GM21717 (cell line): ENCODE measurements around the gene STX10.

Experiments
- ATAC-seq: cut with Tn5 transposase; IDR thresholded peaks from one replicate; pipeline ENCODE4 v1.9.1; 2021; ENCODE audit warnings: mild to moderate bottlenecking, moderate library complexity; ENCODE audit not compliant: unreplicated experiment

The STX10 gene

DNA sequence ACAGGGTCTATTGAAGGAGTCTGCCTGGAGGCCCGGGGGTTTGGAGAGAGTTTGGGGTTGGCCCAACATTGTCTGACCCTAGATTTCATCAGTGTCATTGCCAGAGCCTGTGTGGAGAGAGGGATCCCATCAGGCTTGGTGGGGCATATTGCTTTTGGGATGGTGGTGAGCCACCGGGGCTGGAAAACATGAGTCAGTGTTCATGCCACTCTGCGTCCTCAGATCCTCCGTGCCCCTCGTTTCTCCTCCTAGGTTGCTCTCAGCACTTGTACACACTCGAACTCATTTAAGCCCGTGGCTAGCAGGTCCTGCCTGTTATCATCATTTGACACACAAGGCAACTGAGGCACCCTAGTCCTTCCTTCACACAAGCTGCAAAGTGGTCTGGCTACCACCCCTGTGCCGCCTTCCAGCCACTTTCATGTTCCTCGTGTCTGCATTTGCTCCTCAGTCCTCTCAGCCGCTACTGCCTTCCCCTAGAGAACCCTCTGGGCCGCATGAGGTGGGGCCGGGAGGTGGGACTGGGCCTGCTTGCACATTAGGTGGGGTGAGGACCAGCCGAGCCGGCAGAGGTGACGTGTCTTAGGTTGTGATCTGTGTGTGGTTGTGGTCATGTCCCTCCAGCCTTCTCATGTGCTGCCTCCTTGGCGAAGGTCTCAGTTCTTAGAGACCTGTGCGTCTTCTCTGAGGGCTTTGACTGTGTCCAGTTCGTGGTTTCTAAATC, 28.5 kb downstream of the STX10 start:
- ATAC-seq: no peak

DNA sequence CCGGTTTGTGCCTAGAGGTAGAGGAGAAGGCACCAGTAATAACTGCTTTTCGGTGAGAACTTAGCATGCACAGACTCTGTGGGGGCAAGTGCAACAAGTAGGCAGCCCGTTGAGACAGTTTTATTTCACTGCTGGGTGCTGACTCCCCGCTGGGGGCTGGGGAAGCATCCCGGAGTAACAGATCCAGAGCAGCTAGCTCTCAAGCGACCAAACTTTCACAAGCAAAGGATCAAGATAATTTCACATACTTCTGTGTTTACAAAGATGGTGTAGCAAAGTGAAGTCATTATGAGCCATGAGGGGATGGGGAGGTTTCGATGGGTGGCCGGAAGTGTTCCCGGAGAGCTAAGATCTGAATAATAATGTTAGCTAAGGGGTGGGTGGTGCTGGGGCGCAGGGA, 29.4 kb downstream of the STX10 start:
- ATAC-seq: no peak

DNA sequence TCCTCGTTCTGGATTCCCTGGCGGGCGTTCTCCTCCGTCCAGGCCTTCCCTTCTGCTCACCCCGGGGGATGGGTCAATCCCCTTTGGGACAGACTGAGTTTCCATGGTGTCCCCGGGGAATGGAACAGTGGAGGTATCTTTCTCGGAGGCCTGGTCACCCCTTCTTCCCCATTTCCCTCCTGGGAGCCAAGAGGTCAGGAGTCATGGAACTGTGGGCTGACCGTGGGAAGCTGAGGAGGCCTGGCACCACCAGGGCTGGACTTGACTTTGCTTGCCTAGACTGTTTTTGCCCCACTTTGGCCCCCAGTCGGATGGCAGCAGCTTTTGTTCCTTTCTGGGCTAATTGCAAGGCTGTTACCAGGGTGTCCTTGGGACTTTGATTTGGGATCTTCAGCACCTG, 30.1 kb downstream of the STX10 start:
- ATAC-seq: no peak

DNA sequence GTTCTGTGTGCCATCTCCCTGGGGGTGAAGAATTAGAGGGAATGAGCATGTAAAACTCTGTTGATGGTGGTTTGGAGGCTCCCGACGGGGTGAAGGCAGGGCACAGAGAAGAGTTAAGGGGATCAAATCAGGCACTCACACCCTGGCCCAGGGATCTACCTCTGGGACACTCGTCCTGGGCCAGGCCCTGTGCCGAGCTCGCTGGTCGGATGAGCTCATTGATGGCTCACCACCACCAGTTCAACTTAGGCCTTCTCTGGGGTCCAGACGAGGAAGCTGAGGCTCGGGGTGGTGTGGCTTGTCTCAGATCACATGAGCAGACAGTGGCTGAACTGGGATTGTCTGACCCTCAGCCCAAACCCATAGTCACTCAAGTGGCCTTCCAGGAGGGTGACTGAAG, 30.5 kb downstream of the STX10 start:
- no peak for ATAC-seq

DNA sequence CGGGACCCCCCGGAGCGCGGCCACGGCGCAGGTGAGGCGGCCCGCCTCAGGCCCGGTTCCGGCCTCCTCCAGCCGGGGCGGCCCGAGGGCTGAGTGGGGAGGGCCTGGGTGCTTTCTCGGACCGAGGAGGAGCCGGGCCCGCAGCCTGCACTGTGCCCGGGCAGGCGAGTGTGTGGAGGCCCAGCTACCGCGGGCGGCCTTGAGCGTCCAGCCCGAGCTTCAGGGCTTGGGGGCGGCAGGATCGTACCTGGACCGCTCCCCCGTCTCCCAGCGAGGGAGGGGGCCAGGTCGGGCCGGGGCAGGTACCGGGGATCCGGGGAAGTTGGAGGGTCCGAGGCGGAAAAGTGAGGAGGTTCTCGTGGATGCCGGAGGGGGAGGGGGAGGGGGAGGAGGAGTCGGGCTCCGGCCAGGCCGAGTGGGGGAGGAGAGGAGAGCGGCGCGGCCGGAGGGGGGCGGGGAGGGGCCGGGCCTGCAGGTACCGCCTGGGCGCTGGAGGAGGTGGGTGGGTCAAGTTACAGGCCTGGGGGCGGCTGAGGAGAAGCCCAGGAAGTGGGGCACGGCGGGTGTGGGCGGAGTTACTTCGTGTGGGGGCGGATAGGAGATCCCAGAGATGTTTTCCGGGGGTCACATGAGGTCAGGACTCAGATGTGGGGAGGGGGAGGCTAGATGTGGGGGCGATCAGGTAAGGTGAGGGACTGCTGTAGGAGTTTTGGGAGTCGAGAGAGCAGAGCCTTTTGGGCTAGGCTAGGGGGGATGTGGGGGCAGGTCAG, 31.6 kb downstream of the STX10 start:
- no peak for ATAC-seq

DNA sequence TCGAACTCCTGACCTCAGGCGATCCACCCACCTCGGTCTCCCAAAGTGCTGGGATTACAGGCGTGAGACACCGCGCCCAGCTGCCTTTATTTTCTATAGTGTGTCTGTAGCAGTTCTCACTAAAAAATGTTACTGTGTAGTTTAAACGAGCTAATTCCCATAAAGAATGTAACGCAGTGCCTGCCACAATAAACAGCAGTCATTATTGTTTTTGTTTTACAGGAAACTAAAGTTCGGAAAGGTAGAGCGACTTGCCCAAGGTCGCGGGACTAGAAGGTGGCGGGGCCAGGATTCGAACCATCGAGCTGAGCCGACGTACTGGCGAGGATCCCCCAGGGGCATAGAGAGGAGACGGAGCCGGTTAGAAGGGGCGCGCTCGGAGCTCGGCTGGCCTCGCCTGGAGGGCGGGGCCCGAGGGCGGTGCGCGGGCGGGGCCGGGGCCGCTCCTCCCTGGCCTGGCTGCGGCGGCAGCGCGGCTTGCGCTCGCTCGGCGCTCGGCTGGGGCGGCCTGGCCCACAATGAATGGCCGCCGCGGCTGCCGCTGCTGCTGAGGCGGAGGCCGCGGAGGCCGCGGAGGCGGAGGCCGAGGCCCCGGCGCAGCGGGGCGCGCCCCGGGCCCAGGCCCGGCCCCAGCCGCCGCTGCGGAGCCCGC, 32.3 kb downstream of the STX10 start, which contains the start of gene NACC1:
NACC1 (plus strand) TSS at position 493 of the 652 bp plus-strand sequence. CDS start 16,944 bp downstream, outside the sequence.
- peak; percentile 34 for ATAC-seq

DNA sequence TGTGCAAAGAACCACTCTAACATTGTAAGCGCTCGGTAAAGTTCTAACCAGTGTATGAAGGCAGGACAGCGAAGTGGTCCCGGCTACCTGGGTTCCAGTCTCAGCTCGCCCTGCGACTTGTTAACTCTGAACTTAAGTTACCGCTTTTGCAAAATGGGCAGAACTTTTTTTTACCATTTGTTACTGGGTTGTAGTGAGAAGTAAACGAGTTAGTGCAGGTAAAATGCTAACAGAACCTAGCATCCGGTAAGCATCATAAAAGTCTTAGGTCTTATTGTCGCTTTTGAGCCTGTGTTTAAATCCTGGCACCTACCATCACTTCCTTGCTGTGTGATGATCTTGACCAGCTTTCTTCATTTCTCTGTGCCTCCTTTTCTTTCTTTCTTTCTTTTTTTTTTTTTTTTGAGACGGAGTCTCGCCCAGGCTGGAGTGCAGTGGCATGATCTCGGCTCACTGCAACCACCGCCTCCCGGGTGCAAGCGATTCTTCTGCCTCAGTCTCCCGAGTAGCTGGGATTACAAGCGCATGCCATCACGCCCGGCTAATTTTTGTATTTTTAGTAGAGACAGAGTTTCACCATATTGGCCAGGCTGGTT, 32.9 kb downstream of the STX10 start:
- ATAC-seq: no peak

DNA sequence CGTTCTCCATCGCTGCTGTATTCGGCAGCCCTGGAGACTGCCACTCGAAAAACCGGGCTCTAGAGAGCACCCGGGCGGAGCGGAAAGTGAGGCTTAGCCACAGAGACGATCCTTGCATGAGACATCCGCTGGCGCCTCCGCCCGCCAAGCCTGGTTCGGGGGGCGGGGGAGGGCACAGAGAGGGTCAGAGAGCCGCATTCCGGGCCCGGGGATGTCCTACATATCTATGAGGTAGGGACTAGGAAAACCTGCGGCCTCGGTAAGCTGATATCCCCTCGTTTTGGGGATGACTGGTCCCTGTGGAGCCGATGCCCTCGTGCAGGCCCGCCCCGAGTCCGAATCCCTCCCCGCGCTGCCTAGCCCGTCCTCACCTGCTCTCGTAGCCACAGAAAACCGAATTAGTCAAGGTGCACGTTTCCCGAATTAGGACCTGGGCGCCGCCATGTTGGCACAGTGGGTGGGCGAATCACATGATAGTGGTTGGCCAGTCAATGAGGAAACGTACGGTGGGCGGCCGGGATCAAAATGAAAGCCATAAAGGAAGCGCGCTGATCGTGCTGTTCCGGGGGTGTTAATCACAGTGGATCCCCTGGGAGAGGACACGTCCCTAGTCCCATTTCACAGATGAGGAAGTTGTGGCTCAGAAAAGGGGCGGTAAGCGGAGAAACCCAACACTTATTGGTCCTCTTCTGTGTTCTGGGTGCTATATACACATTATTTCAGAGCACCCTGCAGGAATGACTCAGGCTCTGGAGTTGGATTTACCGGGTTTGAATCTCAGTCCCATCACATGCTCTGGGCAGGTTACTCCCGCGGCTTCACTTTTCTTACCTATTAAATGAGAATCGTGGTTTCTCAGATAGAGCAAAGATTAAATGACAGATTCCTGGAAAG, 33.6 kb downstream of the STX10 start, which contains the start of gene TRMT1:
TRMT1 (minus strand) TSS at position 459 of the 894 bp plus-strand sequence; CDS start at position 118, 341 bp downstream.
- peak; percentile 42 for ATAC-seq

DNA sequence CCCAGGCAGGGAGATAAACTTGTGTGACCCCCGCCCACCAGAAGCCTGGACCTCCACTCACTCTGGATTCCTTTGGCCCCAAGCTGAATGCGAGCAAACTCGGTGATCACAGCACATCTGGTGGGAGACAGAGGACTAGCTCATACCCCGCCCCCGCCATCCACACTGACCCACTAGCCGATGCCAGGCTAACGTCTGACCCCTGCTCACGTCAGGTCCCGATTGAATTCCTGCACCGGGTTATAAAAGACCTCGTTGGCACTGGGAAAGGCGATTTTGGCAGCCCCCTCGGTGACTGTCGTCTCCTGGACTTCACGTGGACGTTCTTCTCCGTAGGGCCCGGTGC, 34.3 kb downstream of the STX10 start:
- ATAC-seq: no peak

DNA sequence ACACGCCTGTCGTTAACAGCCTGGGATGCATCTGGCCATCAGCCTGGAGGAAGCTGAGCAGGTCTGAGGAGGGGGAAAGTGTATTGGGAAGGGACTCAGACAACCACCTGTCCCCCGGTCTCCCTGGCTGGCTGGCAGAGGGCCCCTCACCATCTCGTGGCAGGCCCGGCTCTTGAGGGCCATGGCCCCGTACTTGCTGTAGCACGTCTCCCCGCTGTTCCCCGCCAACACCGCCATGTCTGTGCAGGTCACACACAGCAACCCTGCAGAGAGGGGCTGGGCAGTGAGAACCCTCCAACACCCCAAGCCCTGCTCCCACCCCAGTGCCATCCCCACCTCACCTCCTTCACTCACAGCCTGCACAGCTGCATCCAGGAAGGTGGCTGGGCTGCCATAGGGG, 37.6 kb downstream of the STX10 start:
- no peak for ATAC-seq

DNA sequence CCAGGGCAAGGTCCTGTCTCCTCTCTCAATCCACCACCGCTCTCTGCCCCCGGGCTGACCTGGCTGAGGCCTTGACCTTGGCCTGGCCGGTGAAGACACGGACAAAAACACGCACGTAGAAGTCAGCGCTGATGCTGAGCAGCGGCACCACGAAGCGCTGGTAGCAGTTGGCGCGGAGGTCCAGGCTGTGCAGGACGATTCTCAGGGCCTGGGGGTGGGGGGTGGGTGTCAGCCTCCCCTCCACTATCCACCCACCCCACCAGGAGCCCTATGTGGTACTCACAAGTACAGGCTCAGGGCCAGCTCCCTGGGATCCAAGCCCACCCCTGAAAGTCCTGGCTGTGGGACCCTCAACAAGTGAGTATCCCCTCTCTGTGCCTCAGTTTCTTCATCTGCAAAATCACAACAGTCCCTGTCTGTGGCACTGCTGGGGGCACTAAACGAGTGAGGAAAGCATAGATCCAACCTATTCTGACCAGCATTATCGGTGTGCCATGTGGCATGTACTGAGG, 40.0 kb downstream of the STX10 start:
- ATAC-seq: no peak

DNA sequence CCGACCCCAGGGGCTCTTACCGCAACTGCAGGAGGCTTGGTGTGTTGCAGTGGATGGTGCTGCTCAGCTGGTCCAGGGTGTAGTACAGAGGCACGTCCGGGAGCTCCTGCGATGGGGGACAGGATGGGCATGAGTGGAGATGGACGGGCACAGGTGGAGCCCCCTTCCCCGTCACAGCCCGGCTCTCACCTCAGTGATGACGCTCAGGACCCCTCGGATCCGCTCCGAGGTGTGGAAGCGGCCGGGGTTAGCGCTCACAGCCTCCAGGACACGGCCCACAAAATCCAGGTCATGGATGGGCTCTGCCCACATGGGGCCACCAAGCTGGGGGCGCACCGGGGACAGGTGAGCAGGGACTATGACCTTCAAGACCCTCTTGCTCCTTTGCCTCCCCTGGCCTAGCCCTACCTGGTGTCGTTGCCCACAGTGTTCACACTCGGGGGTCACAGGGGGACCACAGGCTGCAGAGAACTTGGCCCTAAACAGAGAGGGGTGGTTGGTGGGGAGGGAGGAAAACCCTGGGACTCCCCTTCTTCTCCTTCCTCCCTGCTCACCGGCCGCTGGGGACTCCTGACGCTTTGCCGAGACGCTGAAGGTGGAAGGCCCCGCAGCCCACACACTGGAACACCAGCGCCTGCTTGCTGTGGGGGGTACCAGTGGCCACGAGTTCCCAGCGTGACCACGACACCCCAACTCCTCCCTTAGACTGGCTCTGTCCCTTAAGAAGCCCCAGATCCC, 40.6 kb downstream of the STX10 start:
- ATAC-seq: no peak

DNA sequence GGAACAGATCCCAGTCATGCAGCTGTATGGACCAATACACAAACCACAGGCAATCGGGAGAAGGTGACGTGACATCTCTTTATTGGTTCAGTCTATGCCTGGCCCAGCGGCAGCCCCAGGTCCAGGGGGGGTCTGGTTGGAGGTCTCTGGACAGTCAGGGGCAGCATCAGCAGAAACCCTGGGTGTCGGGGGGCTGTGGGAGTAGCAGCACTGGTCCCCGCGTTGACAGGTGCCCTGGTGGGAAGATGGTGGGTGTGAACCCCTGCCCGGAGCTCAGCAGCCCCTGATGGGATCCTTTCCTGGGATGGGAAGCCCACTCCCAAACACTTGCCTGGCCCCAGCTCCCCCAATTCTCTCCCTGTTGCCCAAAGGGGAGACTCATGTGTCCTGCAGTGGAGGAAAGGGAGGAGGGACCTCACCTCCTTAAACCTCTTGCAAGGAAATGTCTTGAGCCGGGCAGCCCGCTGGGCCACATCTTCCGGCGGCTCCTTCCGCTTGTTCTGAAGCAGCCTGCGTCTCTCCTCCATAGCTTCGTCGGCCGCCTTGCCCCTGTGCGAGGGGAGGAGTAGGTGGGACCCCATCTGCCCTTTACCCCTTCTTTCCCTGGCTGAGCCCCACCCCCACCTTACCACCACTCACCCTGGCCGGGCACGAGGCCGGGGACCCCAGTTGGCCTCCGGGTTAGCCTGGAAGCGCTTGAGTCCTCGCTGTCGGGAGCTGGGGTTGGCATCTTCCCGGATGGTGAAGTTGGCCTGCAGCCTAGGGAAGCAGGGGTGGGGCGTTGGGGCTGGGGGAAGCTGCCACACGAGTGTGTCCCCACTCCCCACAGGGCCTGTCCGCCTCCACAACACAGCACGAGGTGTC, 45.1 kb downstream of the STX10 start:
- no peak for ATAC-seq

DNA sequence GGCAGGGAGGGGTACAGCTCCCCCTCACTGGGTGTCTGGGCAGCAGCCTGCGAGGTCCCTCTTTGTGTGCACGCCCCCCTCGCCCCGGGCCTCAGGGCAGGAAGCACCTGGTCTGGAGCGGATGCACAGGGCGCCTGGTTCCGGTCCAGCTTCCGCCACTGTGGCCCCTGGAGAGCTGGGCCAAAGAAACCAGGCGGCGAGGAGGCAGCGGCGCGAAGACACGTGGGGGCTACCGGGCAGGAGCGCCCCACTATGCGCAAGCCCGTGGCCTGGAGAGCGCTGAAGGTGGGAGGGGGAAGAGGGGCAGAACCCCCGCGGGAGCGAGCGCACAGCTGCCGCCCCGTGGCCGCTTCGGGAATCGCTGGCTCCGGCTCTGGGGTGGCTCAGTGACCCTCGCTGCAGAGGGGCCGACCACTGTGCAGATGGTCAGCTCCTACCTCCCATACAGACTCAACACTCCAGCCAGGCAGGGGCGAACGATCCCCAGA, 45.8 kb downstream of the STX10 start:
- no peak for ATAC-seq

DNA sequence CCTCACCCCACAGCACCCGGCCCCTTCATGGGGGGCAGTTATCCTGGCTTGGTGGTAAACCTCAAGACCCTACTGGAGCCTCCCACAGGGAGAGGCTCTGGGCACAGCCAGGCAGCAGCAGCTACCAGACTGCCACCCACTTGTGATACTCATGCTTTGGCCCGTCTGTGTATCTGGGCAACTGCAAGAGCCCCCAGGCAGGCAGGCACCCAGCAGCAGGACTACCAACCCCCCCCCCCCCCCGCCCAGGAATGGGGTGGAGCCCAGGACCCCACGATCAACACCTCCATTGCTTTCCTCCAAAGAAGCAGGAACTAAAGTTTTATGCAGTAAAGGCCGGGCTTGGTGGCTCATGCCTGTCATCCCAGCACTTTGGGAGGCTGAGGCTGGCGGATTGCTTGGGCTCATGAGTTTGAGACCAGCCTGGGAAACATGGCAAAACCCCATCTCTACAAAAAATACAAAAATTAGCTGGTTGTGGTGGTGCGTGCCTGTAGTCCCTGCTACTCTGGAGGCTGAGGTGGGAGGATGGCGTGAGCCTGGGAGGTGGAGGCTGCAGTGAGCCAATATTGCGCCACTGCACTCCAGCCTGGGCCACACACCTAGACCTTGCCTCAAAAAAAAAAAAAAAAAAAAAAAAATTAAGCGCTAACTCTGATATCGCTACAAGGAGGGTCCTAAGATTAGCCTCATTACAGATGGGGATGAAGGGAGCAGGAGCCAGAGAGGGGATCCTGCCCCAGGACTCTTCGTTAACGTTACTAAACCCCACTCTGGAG, 46.4 kb downstream of the STX10 start:
- no peak for ATAC-seq

DNA sequence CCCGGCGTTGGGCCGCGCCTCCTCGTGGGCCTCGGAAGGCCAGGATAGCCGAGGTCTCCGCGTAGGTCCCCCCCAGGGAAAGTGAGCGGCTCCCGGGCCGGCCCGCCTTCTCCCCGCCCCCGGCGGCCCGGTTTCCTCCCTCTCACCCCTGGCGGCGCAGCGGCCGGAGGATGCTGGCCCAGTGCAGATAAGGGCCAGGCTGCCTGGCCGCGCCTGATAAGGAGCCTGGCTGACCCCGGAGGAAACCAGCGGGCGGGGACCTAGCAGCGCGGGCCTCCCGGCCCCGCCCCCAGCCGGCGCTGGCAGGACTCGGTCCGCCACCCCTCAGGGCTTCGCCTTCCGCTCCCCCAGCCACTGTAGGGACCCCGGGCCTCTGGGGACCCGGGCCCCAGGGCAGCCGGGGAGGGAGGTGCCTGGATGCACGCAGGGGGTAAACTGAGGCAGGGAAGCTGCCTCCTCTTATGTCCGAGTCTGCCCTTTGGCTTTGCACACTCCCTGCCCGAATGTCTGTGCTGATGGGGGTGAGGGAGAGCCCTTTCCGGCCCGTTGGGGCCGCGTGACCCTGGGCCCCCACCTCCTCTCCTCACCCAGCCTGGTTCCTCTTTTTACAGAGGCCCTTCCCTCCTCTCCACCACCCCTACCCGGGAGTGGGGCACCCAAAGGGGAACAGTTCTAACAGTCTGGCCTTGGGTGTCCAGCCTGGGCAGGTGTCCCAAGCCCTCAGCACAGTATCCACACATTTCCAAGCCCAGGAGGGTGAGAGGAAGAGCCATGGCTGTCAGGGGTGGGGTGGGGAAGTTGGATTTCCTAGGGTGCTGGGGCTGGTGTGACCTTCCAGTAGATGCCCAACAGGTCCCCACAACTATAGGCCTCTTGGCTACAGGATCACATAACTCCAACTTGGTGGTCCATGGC, 47.3 kb downstream of the STX10 start, which contains the start of gene LYL1:
LYL1 (minus strand) TSS at position 193 of the 915 bp plus-strand sequence. CDS start 1,687 bp downstream, outside the sequence.
- no peak for ATAC-seq

DNA sequence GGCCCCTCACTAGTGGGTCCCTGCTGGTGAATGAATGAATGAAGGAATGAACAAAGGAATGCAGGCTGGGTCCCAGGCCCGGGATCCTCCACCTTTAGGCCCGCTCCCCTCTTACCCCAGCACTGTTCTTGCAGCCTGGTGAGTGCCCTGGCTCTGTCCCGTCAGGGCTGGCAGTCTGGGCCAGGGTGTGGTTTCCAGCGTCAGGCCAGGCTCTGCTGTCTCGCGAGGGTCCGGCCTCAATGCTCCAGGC, 47.8 kb downstream of the STX10 start:
- no peak for ATAC-seq
